Natural killer cell (primary cell): ENCODE measurements around the gene RPS6KA5. TPM values are rescaled to one million over a fixed set of nuclear protein-coding genes. Genes with fewer than 3 reads are reported as not detected.

ENCODE experiments used
- ATAC-seq, 3 donors: fragments of 150-1000 bp in 2 of 3; fragments of 200-7000 bp in 1 of 3; cut with Tn5 transposase; 1 replicate in 1 of 3; 2 replicates in 2 of 3; pipeline ENCODE4 v1.10.0; 2021; ENCODE audit warnings: mild to moderate bottlenecking in 2 of 3, moderate library complexity in 2 of 3
- DNase-seq, 2 donors: peaks; one replicate each; pipeline versions ENCODE4 v3.0.0 to v3.0.0-alpha.2; 2013 to 2021; ENCODE audit warnings: mixed read lengths in 1 of 2
- H3K27ac ChIP-seq: one replicate; pipeline ENCODE4 v1.5.1; 2013; ENCODE audit warnings: mild to moderate bottlenecking, low read length
- H3K27me3 ChIP-seq: one replicate; pipeline ENCODE4 v1.6.1; 2013; ENCODE audit warnings: low read length; ENCODE audit not compliant: control insufficient read depth, insufficient read depth
- H3K36me3 ChIP-seq: one replicate; pipeline ENCODE4 v1.6.1; 2013; ENCODE audit warnings: low read length; ENCODE audit not compliant: control insufficient read depth, insufficient read depth
- H3K4me1 ChIP-seq: one replicate; pipeline ENCODE4 v1.6.1; 2013; ENCODE audit warnings: low read length; ENCODE audit not compliant: control insufficient read depth, insufficient read depth
- H3K4me3 ChIP-seq: one replicate; pipeline ENCODE4 v1.5.1; 2013; ENCODE audit warnings: low read length
- H3K9me3 ChIP-seq: one replicate; pipeline ENCODE4 v1.6.1; 2013; ENCODE audit warnings: low read length; ENCODE audit not compliant: control insufficient read depth, insufficient read depth
- H3K27ac Mint-ChIP-seq, 2 donors: one replicate each; pipeline ENCODE4 v1.8.0; 2022; ENCODE audit warnings: mild to moderate bottlenecking in 2 of 2, mixed read lengths in 2 of 2, moderate library complexity in 1 of 2
- H3K27me3 Mint-ChIP-seq, 2 donors: one replicate each; pipeline ENCODE4 v1.8.0; 2022; ENCODE audit warnings: low read depth in 2 of 2, mixed read lengths in 2 of 2
- H3K36me3 Mint-ChIP-seq: one replicate; pipeline ENCODE4 v1.8.0; 2022; ENCODE audit warnings: mixed read lengths
- H3K4me1 Mint-ChIP-seq, 2 donors: one replicate each; pipeline ENCODE4 v1.8.0; 2022; ENCODE audit warnings: mixed read lengths in 2 of 2
- H3K4me3 Mint-ChIP-seq: one replicate; pipeline ENCODE4 v1.8.0; 2022; ENCODE audit warnings: mild to moderate bottlenecking, moderate library complexity, mixed read lengths
- H3K9me3 Mint-ChIP-seq, 2 donors: one replicate each; pipeline ENCODE4 v1.8.0; 2022; ENCODE audit warnings: mixed read lengths in 2 of 2
- WGBS: methylation state at CpG from one replicate; pipeline ENCODE4 v1.1.7; 2013; ENCODE audit warnings: missing lambda C conversion rate; ENCODE audit not compliant: insufficient coverage; 5-methylcytosine and 5-hydroxymethylcytosine counted together
- intact Hi-C: fragments of 100-400 bp; cut with micrococcal nuclease; formaldehyde crosslinking; loops from one replicate; pipeline ENCODE4 v1.14.2; 2022
- total RNA-seq, 4 donors: library from RNA; stranded (reverse); fragments of 120-200 nt in 1 of 4; gene quantifications; one replicate each; pipeline versions ENCODE4 v1.2.3 to v1.2.4, GENCODE V29; 2013 to 2022
- TF ChIP-seq, protein P1 (sequence below): fragments of 200-600 bp; IDR thresholded peaks from one replicate; pipeline ENCODE4 v1.8.0; 2022; ENCODE audit warnings: antibody characterized with exemption

Gene RPS6KA5
- total RNA-seq, 3 donors from 2014 or later (not counting 1 experiment from before 2014, with no cell fraction given) = 24.1 to 28.5 (median 27.9) TPM

DNA sequence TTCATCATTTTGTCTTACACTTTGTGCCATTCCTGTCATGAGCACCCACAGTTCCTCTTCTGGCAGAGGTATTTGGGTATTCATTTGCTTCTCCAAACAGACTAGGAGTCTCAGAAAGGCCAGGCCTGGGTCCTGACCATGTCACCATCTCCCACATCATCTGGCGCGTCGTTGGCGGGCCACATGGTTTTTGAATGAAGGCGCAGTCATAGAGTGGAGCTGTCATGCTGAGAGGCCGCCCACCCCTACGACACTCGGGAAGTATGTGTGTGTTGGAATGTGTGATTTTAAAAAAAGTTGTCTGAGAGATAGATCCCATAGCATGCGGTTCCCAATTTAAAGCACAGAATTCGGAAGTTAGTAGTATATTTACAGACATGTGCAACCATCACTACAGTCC lies 228.6 kb downstream of the RPS6KA5 start:
- no peak overlapping the region for H3K27ac Mint-ChIP-seq

DNA sequence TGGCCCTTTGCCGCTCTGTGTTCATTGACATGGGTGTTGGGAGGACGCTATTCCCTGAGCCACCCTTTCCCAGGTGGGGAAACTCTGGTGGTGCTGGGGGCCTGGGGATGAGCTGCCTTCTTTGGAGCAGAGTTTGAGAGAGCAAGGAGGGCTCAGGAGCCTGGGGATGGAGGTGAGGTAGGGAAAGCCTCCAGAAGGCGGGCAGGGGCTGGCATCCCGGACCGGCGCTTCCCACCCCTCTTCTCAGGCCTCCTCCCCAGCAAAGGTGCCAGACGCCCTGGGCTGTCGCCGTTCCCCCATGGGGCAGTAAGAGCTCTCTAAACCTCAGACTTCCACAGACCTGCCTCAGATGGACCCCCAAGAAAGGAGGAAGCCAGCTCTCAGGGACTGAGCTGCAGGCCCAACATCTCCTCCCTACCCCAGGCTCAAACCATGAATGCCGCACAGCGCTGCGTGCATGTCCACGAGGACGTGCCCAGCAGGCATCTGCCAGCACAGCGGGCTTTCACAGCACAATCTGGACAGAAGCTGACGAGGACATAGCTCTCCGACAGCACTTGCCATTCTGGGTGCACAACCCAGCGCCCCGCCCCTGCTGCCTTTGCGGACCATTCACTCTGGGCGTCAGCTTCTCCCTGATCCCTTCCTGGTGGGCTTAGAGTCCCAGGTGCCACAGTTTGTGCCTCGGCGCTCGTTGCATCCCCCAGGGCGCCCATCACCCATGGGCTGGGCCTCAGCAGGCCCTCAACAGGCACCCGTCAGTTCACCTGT lies 229.3 kb downstream of the RPS6KA5 start:
- H3K4me3 ChIP-seq = no peak overlapping the region
- intact Hi-C loops = no loop called here
- H3K36me3 Mint-ChIP-seq = no peaks in the 10 kb centered on the region
- H3K9me3 ChIP-seq = no peaks in the 10 kb centered on the region
- H3K9me3 Mint-ChIP-seq = no peaks in the 10 kb centered on the region
- DNase-seq = no peak
- H3K27ac Mint-ChIP-seq = no peak overlapping the region
- H3K36me3 ChIP-seq = no peaks in the 10 kb centered on the region
- peaks cover 23 to 29% of the 10 kb centered on the region in 2 donors for H3K4me1 Mint-ChIP-seq
- H3K27me3 ChIP-seq = no peaks in the 10 kb centered on the region
- H3K4me1 ChIP-seq = peaks cover 19% of the 10 kb centered on the region
- no peak overlapping the region for H3K4me3 Mint-ChIP-seq
- 93% methylated on average over 25 of the region's 26 CpGs for WGBS
- peaks cover 0 to 2% of the 10 kb centered on the region in 2 donors for H3K27me3 Mint-ChIP-seq
- no peak overlapping the region for H3K27ac ChIP-seq
- TF ChIP-seq, protein P1, sequence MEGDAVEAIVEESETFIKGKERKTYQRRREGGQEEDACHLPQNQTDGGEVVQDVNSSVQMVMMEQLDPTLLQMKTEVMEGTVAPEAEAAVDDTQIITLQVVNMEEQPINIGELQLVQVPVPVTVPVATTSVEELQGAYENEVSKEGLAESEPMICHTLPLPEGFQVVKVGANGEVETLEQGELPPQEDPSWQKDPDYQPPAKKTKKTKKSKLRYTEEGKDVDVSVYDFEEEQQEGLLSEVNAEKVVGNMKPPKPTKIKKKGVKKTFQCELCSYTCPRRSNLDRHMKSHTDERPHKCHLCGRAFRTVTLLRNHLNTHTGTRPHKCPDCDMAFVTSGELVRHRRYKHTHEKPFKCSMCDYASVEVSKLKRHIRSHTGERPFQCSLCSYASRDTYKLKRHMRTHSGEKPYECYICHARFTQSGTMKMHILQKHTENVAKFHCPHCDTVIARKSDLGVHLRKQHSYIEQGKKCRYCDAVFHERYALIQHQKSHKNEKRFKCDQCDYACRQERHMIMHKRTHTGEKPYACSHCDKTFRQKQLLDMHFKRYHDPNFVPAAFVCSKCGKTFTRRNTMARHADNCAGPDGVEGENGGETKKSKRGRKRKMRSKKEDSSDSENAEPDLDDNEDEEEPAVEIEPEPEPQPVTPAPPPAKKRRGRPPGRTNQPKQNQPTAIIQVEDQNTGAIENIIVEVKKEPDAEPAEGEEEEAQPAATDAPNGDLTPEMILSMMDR = no peak
- no peak for ATAC-seq

More for the DNA sequence above, 228.6 kb downstream of the RPS6KA5 start:
- H3K4me3 Mint-ChIP-seq = no peak overlapping the region
- Histone ChIP-seq H3K36me3 (no peaks in the 10 kb centered on the region), H3K27me3 (peaks cover 3% of the 10 kb centered on the region), H3K4me1 (peaks cover 26% of the 10 kb centered on the region), H3K4me3 (no peak overlapping the region), H3K9me3 (no peaks in the 10 kb centered on the region), H3K27ac (no peak overlapping the region)
- TF ChIP-seq, protein P1 = no peak
- intact Hi-C loops = no loop called here
- ATAC-seq (no peak), DNase-seq (no peak)
- no peaks in the 10 kb centered on the region for H3K9me3 Mint-ChIP-seq
- WGBS = 99% methylated on average over 9 of the region's 10 CpGs
- H3K27me3 Mint-ChIP-seq = peaks cover 0 to 5% of the 10 kb centered on the region in 2 donors
- H3K4me1 Mint-ChIP-seq = peaks cover 27 to 35% of the 10 kb centered on the region in 2 donors
- no peaks in the 10 kb centered on the region for H3K36me3 Mint-ChIP-seq

DNA sequence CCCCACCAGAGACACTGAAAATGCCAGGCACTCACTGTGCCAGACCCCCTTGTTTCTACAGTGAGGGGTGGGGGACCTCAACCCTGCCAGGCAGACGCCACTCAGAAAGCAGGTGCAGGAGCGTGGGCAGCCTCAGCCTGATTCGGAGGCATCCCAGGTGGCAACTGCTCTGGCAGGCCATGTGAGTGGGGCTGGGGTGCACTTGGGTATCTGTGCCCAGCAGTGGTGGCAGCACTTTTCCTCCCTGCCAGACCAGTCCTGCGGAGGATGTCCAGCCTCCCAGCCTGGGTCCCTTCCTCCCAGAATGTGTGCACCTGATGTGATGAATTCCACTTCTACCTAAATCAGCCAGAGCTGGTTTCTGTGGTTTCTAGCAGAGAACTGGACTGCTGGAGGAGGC lies 230.8 kb downstream of the RPS6KA5 start:
- Histone ChIP-seq H3K4me1 (peaks cover 17% of the 10 kb centered on the region), H3K4me3 (no peak overlapping the region), H3K27ac (no peak overlapping the region), H3K9me3 (no peaks in the 10 kb centered on the region), H3K36me3 (no peaks in the 10 kb centered on the region), H3K27me3 (no peaks in the 10 kb centered on the region)
- TF ChIP-seq, protein P1 = no peak
- ATAC-seq (no peak), DNase-seq (no peak)
- H3K36me3 Mint-ChIP-seq = no peaks in the 10 kb centered on the region
- peaks cover 0 to 2% of the 10 kb centered on the region in 2 donors for H3K27me3 Mint-ChIP-seq
- H3K4me1 Mint-ChIP-seq = peaks cover 17 to 24% of the 10 kb centered on the region in 2 donors
- WGBS = 95% methylated on average over 4 of the region's 4 CpGs
- intact Hi-C loops = loop anchor here (10.0 kb wide), 2 partner anchors 235 to 435 kb away; partner anchors contain the start of genes CALM1 and RPS6KA5
- H3K4me3 Mint-ChIP-seq = no peak overlapping the region
- H3K9me3 Mint-ChIP-seq = no peaks in the 10 kb centered on the region
- H3K27ac Mint-ChIP-seq = peak overlapping the region; percentile 93
